Stimulated activated CD8-positive, alpha-beta memory T cell treated with anti-CD3 and anti-CD28 coated beads, Interleukin-15, amount 100 ng/mL, for 1 hour (primary cell): Measurements from ENCODE around the gene SKIC3.

Source experiments
- DNase-seq: peaks from one replicate; pipeline ENCODE4 v3.0.0-alpha.2; 2020; ENCODE audit warnings: low read depth

The SKIC3 gene

DNA sequence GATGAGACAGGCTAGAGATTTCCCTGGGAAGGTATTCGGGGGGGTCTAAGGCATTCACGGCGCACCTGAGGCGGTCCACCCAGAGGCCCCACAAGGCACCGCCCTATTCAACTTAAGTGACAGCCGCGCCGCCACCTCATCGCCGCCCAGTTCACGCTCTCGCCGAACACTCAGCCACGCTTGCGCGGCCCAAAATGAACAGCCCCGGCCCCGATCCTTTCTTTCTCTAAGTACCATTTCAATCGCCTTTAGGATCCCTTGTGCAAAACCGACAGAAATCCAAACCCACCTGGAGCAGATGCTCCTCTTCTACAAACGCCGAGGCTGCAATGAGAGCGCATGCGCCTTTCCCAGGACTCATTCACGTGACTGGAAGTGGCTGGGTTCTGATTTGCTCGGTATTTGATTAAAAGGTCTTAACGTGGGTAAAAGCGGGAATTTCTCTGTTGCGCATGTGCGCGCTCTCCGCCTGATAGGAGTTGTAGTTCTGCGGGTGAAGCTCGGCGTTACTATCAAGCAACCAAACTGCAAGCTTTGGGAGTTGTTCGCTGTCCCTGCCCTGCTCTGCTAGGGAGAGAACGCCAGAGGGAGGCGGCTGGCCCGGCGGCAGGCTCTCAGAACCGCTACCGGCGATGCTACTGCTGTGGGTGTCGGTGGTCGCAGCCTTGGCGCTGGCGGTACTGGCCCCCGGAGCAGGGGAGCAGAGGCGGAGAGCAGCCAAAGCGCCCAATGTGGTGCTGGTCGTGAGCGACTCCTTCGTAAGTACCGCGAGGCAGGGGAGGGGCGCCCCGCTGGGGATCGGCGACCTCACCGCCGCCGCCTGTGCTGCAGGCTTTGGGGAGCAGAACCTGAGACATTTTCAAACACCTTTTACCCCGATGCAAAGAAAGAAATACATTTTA, at the start of gene SKIC3, which contains the start of gene ARSK:
Gene SKIC3, minus strand, starts transcription at position 331 of the 902 bp plus-strand sequence. CDS start 7,827 bp downstream, outside the sequence.
Gene ARSK, plus strand, starts transcription at position 455 of the 902 bp plus-strand sequence. Its CDS starts 178 bp downstream, at position 633.
- peak; percentile 79 for DNase-seq

DNA sequence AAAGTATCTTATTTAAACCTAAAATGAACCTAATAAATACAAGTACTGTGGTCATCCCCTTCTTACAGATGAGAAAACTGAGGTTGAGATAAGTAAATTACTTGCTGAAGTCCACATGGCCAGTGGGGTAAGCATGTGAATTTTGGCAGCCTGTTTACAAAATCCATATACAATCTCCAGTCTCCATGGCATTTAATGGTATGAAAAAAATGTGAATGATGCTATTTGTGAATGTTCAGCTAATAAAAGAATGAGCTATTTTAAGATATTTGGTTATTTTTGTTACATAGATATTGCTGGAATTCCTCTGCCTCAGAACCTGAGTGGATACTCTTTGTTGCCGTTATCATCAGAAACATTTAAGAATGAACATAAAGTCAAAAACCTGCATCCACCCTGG, 45.8 kb upstream of the SKIC3 start:
- DNase-seq, result no peak

GRCh38 chr5:95599252-95599651, 44.5 kb upstream of the SKIC3 start:
- no peak for DNase-seq

GRCh38 chr5:95595289-95595931, 40.6 kb upstream of the SKIC3 start:
- no peak for DNase-seq

DNA sequence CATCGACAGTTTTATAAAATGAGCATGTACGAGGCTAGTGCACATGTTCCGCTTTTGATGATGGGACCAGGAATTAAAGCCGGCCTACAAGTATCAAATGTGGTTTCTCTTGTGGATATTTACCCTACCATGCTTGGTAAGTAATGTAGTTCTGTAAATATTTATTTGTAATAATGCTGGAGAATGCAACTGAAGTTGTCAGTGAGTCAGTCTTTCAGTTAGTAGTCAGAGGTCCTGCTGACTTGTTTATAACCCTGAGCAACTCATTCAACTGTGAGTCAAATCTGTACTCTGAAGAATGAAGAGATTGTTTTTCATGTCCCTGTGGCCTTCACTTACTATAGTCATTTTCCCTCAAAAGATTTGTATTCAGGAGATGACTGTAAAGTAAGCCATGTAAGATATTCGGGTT, 36.7 kb upstream of the SKIC3 start:
- DNase-seq, result no peak

GRCh38 chr5:95590880-95591279, 36.1 kb upstream of the SKIC3 start:
- DNase-seq, result no peak

DNA sequence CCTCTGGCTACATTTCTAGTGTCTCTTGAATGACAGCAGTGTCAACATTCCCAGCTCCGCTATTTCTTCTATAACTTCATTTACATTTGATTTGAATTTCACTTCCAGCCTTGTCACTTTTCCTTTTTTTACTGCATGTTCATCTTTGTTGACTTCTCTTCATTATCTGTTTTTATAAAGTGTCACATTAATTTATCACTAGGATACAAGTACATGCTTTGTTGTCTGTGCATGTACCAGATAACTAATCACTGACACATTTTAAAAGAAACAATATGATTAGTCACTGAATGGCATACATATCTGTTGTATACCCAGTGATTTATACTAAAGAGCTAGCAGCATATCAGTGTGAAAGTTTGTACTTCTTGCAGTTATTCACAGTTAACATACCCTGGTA, 29.2 kb upstream of the SKIC3 start:
- DNase-seq, result no peak

- no peak for DNase-seq
Observed at GRCh38 chr5:95581576-95581975, 26.8 kb upstream of the SKIC3 start.

DNA sequence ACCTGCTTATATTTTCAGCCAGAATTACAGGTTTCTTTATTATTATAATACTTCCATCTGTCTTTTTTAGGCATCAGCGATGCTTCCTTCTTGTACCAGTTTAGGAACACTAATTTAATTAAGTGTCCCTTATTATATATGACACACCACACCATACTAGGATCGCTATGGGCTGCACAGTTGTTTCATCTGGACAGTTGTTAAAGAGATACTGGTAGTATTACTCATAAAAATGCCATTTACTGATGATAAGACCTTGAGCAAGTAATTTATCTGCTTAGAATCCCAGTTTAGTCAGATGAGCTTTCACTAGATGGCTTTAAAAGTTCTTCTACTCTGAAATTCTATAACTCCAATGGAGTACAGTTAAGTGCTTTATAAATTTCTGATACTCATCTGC, 17.2 kb upstream of the SKIC3 start:
- no peak for DNase-seq

DNA sequence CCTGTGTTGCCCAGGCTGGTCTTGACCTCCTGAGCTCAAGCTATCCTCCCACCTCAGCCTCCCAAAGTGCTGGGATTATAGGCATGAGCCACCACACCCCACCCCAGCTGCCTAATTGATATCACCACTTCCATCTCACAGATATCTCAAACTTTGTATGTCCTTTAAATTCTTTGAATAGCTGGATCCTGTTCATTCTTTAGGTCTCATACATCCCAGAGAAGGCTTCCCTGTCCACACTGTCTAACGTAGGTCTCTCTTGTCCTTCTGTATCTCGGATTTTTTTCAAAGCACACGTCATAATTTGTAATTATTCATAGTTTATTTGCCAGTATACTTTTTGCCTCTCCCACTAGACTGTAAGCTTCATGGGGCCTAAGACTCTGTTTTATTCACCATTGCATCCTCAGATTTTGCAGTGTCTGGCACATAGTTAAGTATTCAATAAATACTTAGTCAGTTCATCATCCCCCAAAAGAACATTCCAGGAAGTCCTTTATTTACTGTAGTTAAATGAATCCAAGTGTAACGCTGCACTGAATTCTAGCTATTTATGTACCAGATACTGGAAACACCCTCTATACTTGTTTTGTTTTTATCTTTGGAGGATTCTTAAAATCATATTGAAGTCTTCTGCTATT, 10.6 kb upstream of the SKIC3 start:
- DNase-seq, result no peak

GRCh38 chr5:95564450-95564849, 9.7 kb upstream of the SKIC3 start:
- no peak for DNase-seq

DNA sequence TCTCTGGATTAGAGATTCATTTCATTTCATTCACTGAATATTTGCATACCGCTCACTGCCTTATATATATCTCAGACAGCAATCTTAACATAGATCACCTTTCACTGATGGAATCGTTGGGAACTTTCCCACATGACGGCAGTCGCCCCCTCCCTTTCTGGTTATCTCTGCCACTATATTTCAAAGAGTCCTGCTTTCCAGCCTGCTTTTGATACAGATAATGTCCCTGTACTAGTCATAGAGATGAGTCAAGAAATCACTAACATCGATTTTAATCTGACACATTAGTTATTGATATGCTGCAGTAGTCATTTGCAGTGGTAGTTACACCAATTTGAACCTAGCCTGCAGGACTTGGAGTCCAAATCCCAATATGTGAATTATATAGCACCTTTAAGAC, 8.6 kb upstream of the SKIC3 start:
- no peak for DNase-seq

DNA sequence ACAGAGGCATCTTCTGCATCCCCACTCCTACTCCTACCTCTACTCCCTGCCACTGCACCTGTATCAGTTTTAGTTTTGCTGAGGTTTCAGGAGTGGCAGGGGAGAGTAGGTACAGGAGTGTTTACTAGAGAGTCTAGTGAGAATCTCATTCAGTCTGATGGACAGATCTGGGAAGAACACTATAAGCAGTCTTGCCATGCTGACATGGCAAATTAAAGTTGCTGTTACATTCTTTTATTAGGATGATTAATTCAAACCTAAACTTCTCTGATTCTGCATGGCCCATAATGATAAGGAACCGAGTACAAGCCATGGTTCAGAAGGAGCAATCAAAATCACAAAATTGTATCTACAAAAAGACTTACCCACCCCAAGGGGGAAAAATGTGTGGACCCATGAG, 7.5 kb upstream of the SKIC3 start:
- no peak for DNase-seq

GRCh38 chr5:95557841-95558240, 3.1 kb upstream of the SKIC3 start:
- no peak for DNase-seq

DNA sequence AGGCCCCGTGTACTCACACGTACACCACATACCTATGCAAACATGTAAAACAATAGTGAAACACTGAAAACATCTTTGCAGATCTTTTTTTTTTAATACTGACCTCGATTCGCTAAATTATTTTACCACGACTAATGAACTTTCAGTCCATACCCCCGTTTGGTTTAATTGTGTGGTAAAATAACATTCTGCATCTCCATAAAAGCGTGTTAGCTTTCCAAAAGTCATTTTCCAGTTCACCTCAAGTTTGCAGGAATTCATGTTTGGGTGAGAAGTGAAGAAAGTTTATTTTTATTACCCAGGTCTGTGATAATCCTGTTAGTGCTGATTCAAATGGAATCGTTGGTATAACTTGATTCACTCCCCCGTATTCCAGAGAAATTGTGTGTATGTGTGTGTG, 776 bp upstream of the SKIC3 start:
- DNase-seq, result no peak

GRCh38 chr5:95554331-95554646, 488 bp downstream of the SKIC3 start:
- no peak for DNase-seq

GRCh38 chr5:95549030-95549429, 5.7 kb downstream of the SKIC3 start:
- no peak for DNase-seq

GRCh38 chr5:95543017-95543705, 11.6 kb downstream of the SKIC3 start:
- no peak for DNase-seq

DNA sequence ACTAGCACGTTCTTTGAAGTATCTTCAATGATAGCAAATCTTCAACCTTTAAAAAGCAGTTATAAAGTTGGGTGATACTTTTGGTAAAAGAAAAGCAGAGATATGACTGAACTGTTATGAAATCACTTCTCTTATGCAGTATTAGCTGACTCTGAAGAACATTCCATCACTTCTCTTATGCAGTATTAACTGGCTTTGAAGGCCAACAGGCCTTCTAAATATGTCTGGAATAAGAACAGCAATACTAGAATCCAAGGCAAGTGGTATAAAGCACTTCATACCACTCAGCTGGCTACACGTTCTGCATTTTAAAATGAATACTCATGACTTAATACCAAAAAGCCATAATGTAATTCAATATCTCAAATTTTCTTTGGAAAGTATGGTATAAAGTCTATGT, 17.3 kb downstream of the SKIC3 start:
- no peak for DNase-seq

DNA sequence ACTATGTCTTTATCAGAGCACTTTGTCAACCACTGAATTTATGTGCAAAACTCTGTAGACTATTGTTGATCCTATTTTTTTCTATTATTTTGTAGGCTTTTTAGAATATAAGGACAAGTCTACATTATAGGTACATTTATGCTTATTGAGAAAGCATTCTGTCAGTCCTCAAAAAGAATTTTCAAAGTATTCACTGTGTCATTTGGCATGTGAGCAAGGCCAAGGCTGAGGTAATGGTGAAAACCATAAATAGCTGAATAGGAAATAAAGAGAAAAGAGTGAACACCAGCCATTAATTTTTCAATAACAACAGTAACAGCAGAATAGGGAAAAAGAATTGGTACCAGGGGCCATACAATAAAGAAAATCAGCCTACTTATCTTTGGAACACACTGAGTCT, 21.0 kb downstream of the SKIC3 start:
- DNase-seq, result no peak

GRCh38 chr5:95533106-95533505, 21.7 kb downstream of the SKIC3 start:
- no peak for DNase-seq

- no peak for DNase-seq
Observed at GRCh38 chr5:95532415-95532814, 22.4 kb downstream of the SKIC3 start.
